Fibroblast of mammary gland (primary cell): Measurements from ENCODE around the gene SAXO2.
"Not testable (repeated sequence)": the region's sequence is repeated elsewhere in the genome, so short reads cannot be mapped to it uniquely, and the experiment has no call there.

Experiments used
- DNase-seq: peaks from one replicate; pipeline ENCODE4 v3.0.0-alpha.2; 2010; ENCODE audit warnings: low read depth
- H3K4me3 ChIP-seq: 2 replicates; pipeline ENCODE4 v1.5.1; 2011; ENCODE audit warnings: low read depth, mild to moderate bottlenecking, low read length, moderate library complexity; ENCODE audit not compliant: control insufficient read depth
- CTCF ChIP-seq: conservative IDR thresholded peaks from 2 replicates; pipeline ENCODE4 v1.5.1; 2011; ENCODE audit warnings: low read depth, low read length, inconsistent platforms; ENCODE audit not compliant: control insufficient read depth, insufficient read depth

Gene SAXO2

GRCh38 chr15:82309802-82310201 lies 47.2 kb downstream of the SAXO2 start:
- no peak for TF ChIP-seq CTCF
- DNase-seq, result no peak

GRCh38 chr15:82311321-82311720 lies 48.7 kb downstream of the SAXO2 start:
- not testable (repeated sequence) for DNase-seq, H3K4me3 ChIP-seq

More at GRCh38 chr15:82309802-82310201, 47.2 kb downstream of the SAXO2 start:
- no peak overlapping the region for H3K4me3 ChIP-seq

- H3K4me3 ChIP-seq, result no peak overlapping the region
- peak; percentile 67 for DNase-seq
- TF ChIP-seq CTCF, result no peak
These were observed 50.1 kb downstream of the SAXO2 start for GRCh38 chr15:82312586-82313349.

GRCh38 chr15:82313446-82313845 lies 50.8 kb downstream of the SAXO2 start:
- no peak for TF ChIP-seq CTCF
- H3K4me3 ChIP-seq, result no peak overlapping the region
- no peak for DNase-seq

GRCh38 chr15:82313951-82314768 lies 51.5 kb downstream of the SAXO2 start:
- H3K4me3 ChIP-seq, DNase-seq: not testable (repeated sequence)

- TF ChIP-seq CTCF, result no peak
- no peak for DNase-seq
- no peak overlapping the region for H3K4me3 ChIP-seq
These were observed 52.3 kb downstream of the SAXO2 start for GRCh38 chr15:82314769-82315518.

GRCh38 chr15:82315519-82316246 lies 53.1 kb downstream of the SAXO2 start:
- TF ChIP-seq CTCF, result no peak
- DNase-seq, result no peak
- H3K4me3 ChIP-seq, result no peak overlapping the region

GRCh38 chr15:82316247-82317090 lies 53.9 kb downstream of the SAXO2 start:
- H3K4me3 ChIP-seq, DNase-seq: not testable (repeated sequence)
